Activated CD4-positive, alpha-beta memory T cell treated with anti-CD3 and anti-CD28 coated beads for 36 hours (primary cell): ENCODE data around the gene RPGRIP1L. TPM values are rescaled to one million over a fixed set of nuclear protein-coding genes. Genes with fewer than 3 reads are reported as not detected.

Experiments
- CTCF ChIA-PET: fragments of 350-600 bp; sonication (Branson Sonifier 250); formaldehyde crosslinking; loops from one replicate; lab custom pipeline; 2021; ENCODE audit warnings: antibody characterized with exemption, inconsistent platforms; lab: Charles Lee
- POLR2A ChIA-PET: fragments of 350-600 bp; sonication (Branson Sonifier 250); formaldehyde crosslinking; loops from one replicate; lab custom pipeline; 2021; ENCODE audit warnings: antibody characterized with exemption; lab: Charles Lee
- DNase-seq: peaks from one replicate; pipeline ENCODE4 v3.0.0-alpha.2; 2020
- H3K27ac Mint-ChIP-seq: one replicate; pipeline ENCODE4 v1.8.0; 2021; ENCODE audit warnings: mixed read lengths
- H3K27me3 Mint-ChIP-seq: one replicate; pipeline ENCODE4 v1.8.0; 2021; ENCODE audit warnings: mixed read lengths
- H3K36me3 Mint-ChIP-seq: one replicate; pipeline ENCODE4 v1.8.0; 2021; ENCODE audit warnings: mixed read lengths
- H3K4me1 Mint-ChIP-seq: one replicate; pipeline ENCODE4 v1.8.0; 2021; ENCODE audit warnings: low read depth, mixed read lengths
- H3K4me3 Mint-ChIP-seq: one replicate; pipeline ENCODE4 v1.8.0; 2021; ENCODE audit warnings: mild to moderate bottlenecking, mixed read lengths
- H3K9me3 Mint-ChIP-seq: one replicate; pipeline ENCODE4 v1.8.0; 2021; ENCODE audit warnings: mixed read lengths
- intact Hi-C: fragments of 100-400 bp; cut with micrococcal nuclease; formaldehyde crosslinking; loops from one replicate; pipeline ENCODE4 v1.15.1; 2023
- total RNA-seq, 2 experiments: library from RNA; stranded (reverse); gene quantifications; one replicate each; pipeline ENCODE4 v1.2.3, GENCODE V29; 2021

Gene RPGRIP1L
- total RNA-seq, 2 experiments from 2014 or later: 6.2 to 6.5 TPM

- no peaks in the 10 kb centered on the region for H3K4me1 Mint-ChIP-seq
- H3K9me3 Mint-ChIP-seq: no peaks in the 10 kb centered on the region
- H3K36me3 Mint-ChIP-seq: no peaks in the 10 kb centered on the region
- intact Hi-C loops: loop anchor here (10.0 kb wide), 1 partner anchor 725 kb away; the partner anchor contains the start of gene IRX3
- H3K27ac Mint-ChIP-seq: no peak overlapping the region
- POLR2A ChIA-PET: no interaction called here
- H3K4me3 Mint-ChIP-seq: no peak overlapping the region
- DNase-seq: no peak
- CTCF ChIA-PET: no interaction called here
- H3K27me3 Mint-ChIP-seq: no peaks in the 10 kb centered on the region
These were observed 144.2 kb downstream of the RPGRIP1L start for GRCh38 chr16:53559270-53559951.

GRCh38 chr16:53558710-53559109 is 144.9 kb downstream of the RPGRIP1L start:
- no peaks in the 10 kb centered on the region for H3K9me3 Mint-ChIP-seq
- H3K27ac Mint-ChIP-seq: no peak overlapping the region
- CTCF ChIA-PET: interaction anchor here (0.5 kb wide), 1 partner anchor 100 kb away, joined by 3 read pairs; no protein-coding TSS in a partner anchor
- no peaks in the 10 kb centered on the region for H3K4me1 Mint-ChIP-seq
- no peaks in the 10 kb centered on the region for H3K27me3 Mint-ChIP-seq
- no peak overlapping the region for H3K4me3 Mint-ChIP-seq
- intact Hi-C loops: loop anchor here (10.0 kb wide), 1 partner anchor 726 kb away; the partner anchor contains the start of gene IRX3
- POLR2A ChIA-PET: no interaction called here
- H3K36me3 Mint-ChIP-seq: no peaks in the 10 kb centered on the region
- no peak for DNase-seq

GRCh38 chr16:53556521-53556920 is 147.1 kb downstream of the RPGRIP1L start:
- DNase-seq: no peak
- intact Hi-C loops: loop anchor here (10.0 kb wide), 1 partner anchor 728 kb away; the partner anchor contains the start of gene IRX3
- no peaks in the 10 kb centered on the region for H3K36me3 Mint-ChIP-seq
- no peak overlapping the region for H3K4me3 Mint-ChIP-seq
- no peaks in the 10 kb centered on the region for H3K27me3 Mint-ChIP-seq
- CTCF ChIA-PET: no interaction called here
- POLR2A ChIA-PET: no interaction called here
- H3K4me1 Mint-ChIP-seq: no peaks in the 10 kb centered on the region
- H3K27ac Mint-ChIP-seq: no peak overlapping the region
- no peaks in the 10 kb centered on the region for H3K9me3 Mint-ChIP-seq

- ChIA-PET CTCF (interaction anchor here (0.6 to 2.5 kb wide), 26 partner anchors 9 to 1915 kb away, joined by 3 to 20 read pairs (median 3); partner anchors contain the start of genes FTO and RPGRIP1L), POLR2A (interaction anchor here (1.2 kb wide), 1 partner anchor 341 kb away, joined by 3 read pairs; no protein-coding TSS in a partner anchor)
- H3K27ac Mint-ChIP-seq: no peak overlapping the region
These were observed 153.5 kb downstream of the RPGRIP1L start for GRCh38 chr16:53549970-53550690.

More at GRCh38 chr16:53549970-53550690, 153.5 kb downstream of the RPGRIP1L start:
- peak; percentile 64 for DNase-seq
- Mint-ChIP-seq H3K36me3 (no peaks in the 10 kb centered on the region), H3K4me3 (no peak overlapping the region), H3K4me1 (peaks cover 19% of the 10 kb centered on the region), H3K27me3 (no peaks in the 10 kb centered on the region), H3K9me3 (no peaks in the 10 kb centered on the region)
- intact Hi-C loops: loop anchor here (5.0 to 10.0 kb wide), 5 partner anchors 43 to 1707 kb away; partner anchors contain the start of genes IRX3 and IRX5

Other genes starting within 250 kb of the RPGRIP1L start
- 10 to 100 TPM; 25.6 to 27.1 TPM for gene AKTIP, start 200.7 kb downstream of the RPGRIP1L start, total RNA-seq
- 10 to 100 TPM; 50.7 to 53.1 TPM for gene FTO, start 297 bp upstream of the RPGRIP1L start, total RNA-seq